Breast epithelium (tissue), 4 donors: Measurements from ENCODE around the gene ATP6V1B1. TPM values are rescaled to one million over a fixed set of nuclear protein-coding genes. Genes with fewer than 3 reads are reported as not detected.

ENCODE experiments used
- DNase-seq, 2 donors: peaks; one replicate each; pipeline ENCODE4 v3.0.0-alpha.2; 2019; ENCODE audit warnings: low spot score in 2 of 2
- H3K27ac ChIP-seq, 2 donors: fragments of 200-600 bp; sonication (generic) in 1 of 2; one replicate each; pipeline ENCODE4 v1.5.1; 2016 to 2019; ENCODE audit warnings: mild to moderate bottlenecking in 1 of 2
- H3K27me3 ChIP-seq, 2 donors: fragments of 200-600 bp; sonication (generic) in 1 of 2; one replicate each; pipeline versions ENCODE4 v1.5.1 to v1.6.0; 2017 to 2019; ENCODE audit warnings: control low read depth in 1 of 2, mild to moderate bottlenecking in 1 of 2
- H3K36me3 ChIP-seq: fragments of 200-600 bp; one replicate; pipeline ENCODE4 v1.5.1; 2019
- H3K4me1 ChIP-seq, 2 donors: fragments of 200-600 bp; sonication (generic); one replicate each; pipeline ENCODE4 v1.5.1; 2016 to 2019; ENCODE audit warnings: control low read depth in 1 of 2
- H3K4me3 ChIP-seq, 3 donors: fragments of 200-600 bp; sonication (generic); 1 replicate in 2 of 3; 2 replicates in 1 of 3; pipeline ENCODE4 v1.5.1; 2016 to 2019; ENCODE audit warnings: mild to moderate bottlenecking in 3 of 3, moderate library complexity in 2 of 3
- H3K9me3 ChIP-seq, 2 donors: fragments of 200-600 bp; sonication (generic) in 1 of 2; one replicate each; pipeline ENCODE4 v1.5.1; 2016 to 2019; ENCODE audit warnings: control low read depth in 1 of 2
- POLR2A ChIP-seq: fragments of 450-650 bp; IDR thresholded peaks from one replicate; pipeline ENCODE4 v1.6.1; 2016; ENCODE audit warnings: antibody characterized with exemption, mild to moderate bottlenecking, moderate library complexity
- POLR2AphosphoS5 ChIP-seq, 3 donors: sonication (generic); formaldehyde crosslinking; IDR thresholded peaks; one replicate each; pipeline ENCODE4 v1.6.1; 2017; ENCODE audit warnings: antibody characterized with exemption in 3 of 3
- intact Hi-C: fragments of 100-400 bp; cut with DNase I; formaldehyde crosslinking; loops from one replicate; pipeline ENCODE4 v1.15.1; 2023; ENCODE audit warnings: low total_unique reads
- total RNA-seq, 3 donors: library from RNA; depleted of rRNA; stranded (reverse); fragments of >200 nt; gene quantifications; one replicate each; pipeline ENCODE4 v1.1.0, GENCODE V29; 2016
- TF ChIP-seq, protein P1 (sequence below), 3 donors: fragments of 450-650 bp; IDR thresholded peaks; one replicate each; pipeline ENCODE4 v1.5.1; 2016 to 2017; ENCODE audit warnings: antibody characterized with exemption in 3 of 3, mild to moderate bottlenecking in 3 of 3, moderate library complexity in 3 of 3

The ATP6V1B1 gene
- total RNA-seq, 3 donors from 2014 or later = 1.8 to 38.2 (median 4.6) TPM

DNA sequence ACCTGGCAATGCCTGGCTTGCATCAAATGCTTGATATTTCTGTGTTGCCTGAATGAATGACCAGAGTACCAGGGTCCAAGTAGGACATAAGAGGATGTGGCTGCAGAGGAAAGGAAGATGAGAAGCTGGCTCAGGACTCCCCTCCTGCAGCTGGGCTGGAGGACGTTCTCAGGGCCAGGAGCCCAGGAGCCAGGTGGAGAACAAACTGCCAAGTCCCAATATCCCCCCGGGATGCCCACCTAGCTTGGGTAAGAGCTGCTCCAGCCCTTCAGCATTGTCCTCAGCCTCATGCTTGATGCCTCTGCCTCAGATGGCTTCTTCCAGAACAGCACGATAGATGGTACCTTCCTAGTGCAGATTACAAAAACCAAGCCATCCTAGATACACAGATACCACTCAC is 8.6 kb upstream of the ATP6V1B1 start:
- intact Hi-C loops = no loop called here
- DNase-seq = no peak
- Histone ChIP-seq H3K36me3 (no peaks in the 10 kb centered on the region), H3K9me3 (no peaks in the 10 kb centered on the region), H3K27me3 (no peaks in the 10 kb centered on the region), H3K4me3 (no peak overlapping the region), H3K27ac (no peak overlapping the region), H3K4me1 (no peaks in the 10 kb centered on the region)
- TF ChIP-seq, protein P1, sequence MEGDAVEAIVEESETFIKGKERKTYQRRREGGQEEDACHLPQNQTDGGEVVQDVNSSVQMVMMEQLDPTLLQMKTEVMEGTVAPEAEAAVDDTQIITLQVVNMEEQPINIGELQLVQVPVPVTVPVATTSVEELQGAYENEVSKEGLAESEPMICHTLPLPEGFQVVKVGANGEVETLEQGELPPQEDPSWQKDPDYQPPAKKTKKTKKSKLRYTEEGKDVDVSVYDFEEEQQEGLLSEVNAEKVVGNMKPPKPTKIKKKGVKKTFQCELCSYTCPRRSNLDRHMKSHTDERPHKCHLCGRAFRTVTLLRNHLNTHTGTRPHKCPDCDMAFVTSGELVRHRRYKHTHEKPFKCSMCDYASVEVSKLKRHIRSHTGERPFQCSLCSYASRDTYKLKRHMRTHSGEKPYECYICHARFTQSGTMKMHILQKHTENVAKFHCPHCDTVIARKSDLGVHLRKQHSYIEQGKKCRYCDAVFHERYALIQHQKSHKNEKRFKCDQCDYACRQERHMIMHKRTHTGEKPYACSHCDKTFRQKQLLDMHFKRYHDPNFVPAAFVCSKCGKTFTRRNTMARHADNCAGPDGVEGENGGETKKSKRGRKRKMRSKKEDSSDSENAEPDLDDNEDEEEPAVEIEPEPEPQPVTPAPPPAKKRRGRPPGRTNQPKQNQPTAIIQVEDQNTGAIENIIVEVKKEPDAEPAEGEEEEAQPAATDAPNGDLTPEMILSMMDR (IDR thresholded peaks at IDR 0.05) = no peak
- TF ChIP-seq POLR2A = no peak
- no peak for TF ChIP-seq POLR2AphosphoS5 (IDR thresholded peaks at IDR 0.05)

DNA sequence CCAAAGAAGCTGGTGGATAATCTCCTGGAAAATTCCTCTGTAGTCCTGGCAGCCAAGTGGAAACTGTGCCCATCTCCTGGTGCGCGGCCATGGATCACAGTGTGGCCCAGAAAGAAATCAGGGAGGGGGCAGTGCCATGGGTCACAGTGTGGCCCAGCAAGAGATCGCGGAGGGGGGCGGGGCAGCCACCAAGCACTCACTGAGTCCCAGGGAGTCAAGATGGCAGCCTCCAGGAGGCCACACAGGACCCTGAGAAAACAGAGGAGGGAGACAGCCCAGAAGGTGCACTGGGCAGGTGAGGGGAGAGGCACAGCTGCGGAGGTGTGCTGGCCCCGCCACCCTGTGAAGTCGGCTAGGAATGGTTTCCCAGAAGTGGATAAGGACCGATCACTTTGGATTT is 8.1 kb upstream of the ATP6V1B1 start:
- no peaks in the 10 kb centered on the region for H3K27me3 ChIP-seq
- TF ChIP-seq, protein P1 (IDR thresholded peaks at IDR 0.05) = no peak
- TF ChIP-seq POLR2A (no peak), POLR2AphosphoS5 (IDR thresholded peaks at IDR 0.05) (no peak)
- H3K4me3 ChIP-seq = no peak overlapping the region
- no peaks in the 10 kb centered on the region for H3K36me3 ChIP-seq
- no peaks in the 10 kb centered on the region for H3K9me3 ChIP-seq
- no peak overlapping the region for H3K27ac ChIP-seq
- intact Hi-C loops = no loop called here
- DNase-seq = peak in 1 of 2 donors; percentile 10
- no peaks in the 10 kb centered on the region for H3K4me1 ChIP-seq

DNA sequence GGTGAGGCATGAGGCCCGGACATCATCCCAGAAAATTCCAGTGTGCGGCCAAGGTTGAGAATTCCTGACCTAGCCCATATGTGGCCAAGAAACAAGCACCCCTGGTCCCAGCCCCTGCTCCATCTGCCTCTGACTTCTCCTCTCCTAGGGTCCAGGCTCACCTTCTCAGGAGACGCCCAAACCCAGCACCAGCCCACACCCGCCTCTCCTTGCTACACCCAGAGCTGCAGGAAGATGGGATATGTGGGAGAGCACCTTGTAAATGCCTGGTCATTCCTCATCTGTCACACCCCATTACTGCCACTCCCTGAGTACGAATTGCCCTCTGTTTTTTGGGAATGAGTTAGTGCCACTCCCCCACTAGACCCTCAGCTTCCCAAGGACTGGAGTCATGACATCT is 7.3 kb upstream of the ATP6V1B1 start:
- intact Hi-C loops = no loop called here
- TF ChIP-seq, protein P1 (IDR thresholded peaks at IDR 0.05) = no peak
- no peak for TF ChIP-seq POLR2AphosphoS5 (IDR thresholded peaks at IDR 0.05)
- TF ChIP-seq POLR2A = no peak
- peak in 1 of 2 donors; percentile 13 for DNase-seq

DNA sequence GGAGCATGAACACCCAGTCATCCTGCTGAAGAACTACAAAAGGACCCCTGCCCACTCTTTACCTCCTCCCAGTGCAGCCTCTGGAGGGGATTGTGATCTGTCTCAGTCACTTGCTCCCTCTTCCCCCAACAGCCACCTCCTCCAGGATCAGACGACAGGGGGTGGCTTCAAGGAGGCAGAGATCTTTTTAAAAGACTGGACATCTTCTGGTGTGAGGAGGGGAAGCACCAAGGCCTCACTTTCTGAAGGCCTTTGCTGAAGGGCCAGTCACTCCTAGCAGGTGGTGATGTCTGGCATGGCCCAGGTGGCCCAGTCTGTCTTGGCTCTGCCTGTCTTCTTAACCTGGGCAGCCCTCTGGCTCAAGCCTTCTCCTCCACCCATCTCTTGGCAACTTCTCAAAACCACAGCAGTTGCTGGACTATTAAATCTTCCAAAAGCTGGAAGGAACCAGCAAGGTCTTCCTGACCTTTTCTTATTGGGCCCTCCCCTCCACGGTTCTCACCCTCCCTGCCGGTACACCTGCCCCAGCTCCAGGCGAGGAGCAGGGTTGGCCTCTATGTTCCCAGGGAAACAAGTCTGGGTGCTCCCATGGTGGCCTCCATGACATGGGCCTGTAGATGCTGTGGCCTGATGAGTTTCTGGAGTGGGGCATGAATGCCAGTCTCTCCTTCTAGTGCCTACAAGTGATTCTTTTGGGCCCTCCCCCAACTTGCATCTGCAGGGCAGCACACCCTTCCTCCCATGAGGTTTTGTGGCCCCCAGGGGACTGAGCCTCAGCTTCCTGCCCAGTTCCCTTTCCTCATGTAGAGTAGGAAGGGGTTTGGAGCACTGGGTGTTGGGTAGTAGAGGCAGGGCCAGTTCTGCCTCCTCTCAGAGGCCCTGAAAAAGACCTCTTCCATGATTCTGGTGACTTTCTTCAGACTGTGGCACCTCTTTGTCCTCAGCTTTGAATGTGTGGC is 5.0 kb upstream of the ATP6V1B1 start:
- TF ChIP-seq, protein P1 (IDR thresholded peaks at IDR 0.05) = no peak
- TF ChIP-seq POLR2AphosphoS5 (IDR thresholded peaks at IDR 0.05) (no peak), POLR2A (no peak)
- intact Hi-C loops = no loop called here
- no peaks in the 10 kb centered on the region for H3K27me3 ChIP-seq
- peak in 1 of 2 donors; percentile 22 for DNase-seq
- no peaks in the 10 kb centered on the region for H3K4me1 ChIP-seq
- H3K9me3 ChIP-seq = no peaks in the 10 kb centered on the region
- H3K4me3 ChIP-seq = no peak overlapping the region
- peak overlapping the region; percentile 7 to 10 for H3K27ac ChIP-seq
- no peaks in the 10 kb centered on the region for H3K36me3 ChIP-seq

More for the DNA sequence above, 7.3 kb upstream of the ATP6V1B1 start:
- no peak overlapping the region for H3K4me3 ChIP-seq
- no peak overlapping the region for H3K27ac ChIP-seq
- H3K27me3 ChIP-seq = no peaks in the 10 kb centered on the region
- H3K36me3 ChIP-seq = no peaks in the 10 kb centered on the region
- no peaks in the 10 kb centered on the region for H3K9me3 ChIP-seq
- H3K4me1 ChIP-seq = no peaks in the 10 kb centered on the region

DNA sequence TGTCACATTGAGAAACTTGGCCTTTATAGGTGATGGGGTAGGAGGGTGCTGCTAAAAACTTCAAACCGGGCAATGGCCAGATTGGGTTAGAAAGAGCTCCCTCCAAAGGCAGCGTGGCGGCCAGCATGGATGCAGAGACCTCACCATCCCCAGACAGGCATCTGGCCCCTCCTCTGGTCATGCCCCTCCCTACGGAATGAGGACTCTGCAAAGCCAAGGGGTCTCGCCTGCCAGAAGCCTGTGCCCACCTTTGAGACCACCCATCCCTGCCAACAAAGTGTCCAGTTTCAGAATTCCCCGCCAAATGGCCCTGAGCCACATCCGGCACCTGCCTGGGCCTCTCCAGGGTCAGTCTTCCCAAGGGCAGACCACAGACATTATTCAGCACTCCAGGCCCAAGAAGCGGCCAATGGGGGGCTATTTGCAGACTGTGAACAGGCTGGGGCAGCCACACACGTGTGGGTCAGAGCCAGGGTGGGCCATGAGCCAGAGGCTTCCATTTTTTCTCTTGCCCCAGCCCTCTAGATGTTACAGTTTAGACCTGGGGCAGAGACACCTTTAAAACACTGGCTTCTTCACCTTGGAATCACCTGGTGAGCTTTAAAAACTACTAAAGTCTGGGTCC is 4.2 kb upstream of the ATP6V1B1 start:
- H3K9me3 ChIP-seq = no peaks in the 10 kb centered on the region
- no peaks in the 10 kb centered on the region for H3K4me1 ChIP-seq
- no peaks in the 10 kb centered on the region for H3K27me3 ChIP-seq
- peak overlapping the region; percentile 7 to 10 for H3K27ac ChIP-seq
- TF ChIP-seq, protein P1 (IDR thresholded peaks at IDR 0.05) = no peak
- TF ChIP-seq POLR2A (no peak), POLR2AphosphoS5 (IDR thresholded peaks at IDR 0.05) (no peak)
- intact Hi-C loops = no loop called here
- H3K4me3 ChIP-seq = no peak overlapping the region
- DNase-seq = peak in 1 of 2 donors; percentile 13
- H3K36me3 ChIP-seq = no peaks in the 10 kb centered on the region
